Measurements from ENCODE around the gene GARS1.

Gene GARS1

GRCh38 chr7:30647589-30648364, 53.1 kb downstream of the GARS1 start:
- Histone ChIP-seq H3K27me3 (ENCODE audit: low read depth) (no peaks in the 10 kb centered on the region), H3K9me3 (no peaks in the 10 kb centered on the region), H3K36me3 (replicated peaks) (peaks cover 22% of the 10 kb centered on the region), H3K4me1 (no peaks in the 10 kb centered on the region), H3K4me3 (no peak overlapping the region)
- in situ Hi-C loops (cut with MboI; ENCODE audit: low sequenced_read_pairs), result no loop called here
- DNase-seq (ENCODE audit: low spot score in 2 of 2), result no peak

GRCh38 chr7:30648744-30649540, 54.3 kb downstream of the GARS1 start:
- DNase-seq (ENCODE audit: low spot score in 2 of 2), result no peak
- Histone ChIP-seq H3K4me3 (no peak overlapping the region), H3K36me3 (replicated peaks) (peaks cover 10% of the 10 kb centered on the region), H3K4me1 (no peaks in the 10 kb centered on the region), H3K27me3 (ENCODE audit: low read depth) (no peaks in the 10 kb centered on the region), H3K9me3 (no peaks in the 10 kb centered on the region)
- in situ Hi-C loops (cut with MboI; ENCODE audit: low sequenced_read_pairs), result no loop called here

- H3K9me3 ChIP-seq, result no peaks in the 10 kb centered on the region
- no peak overlapping the region for H3K4me3 ChIP-seq
- H3K27me3 ChIP-seq (ENCODE audit: low read depth), result no peaks in the 10 kb centered on the region
- H3K4me1 ChIP-seq, result no peaks in the 10 kb centered on the region
- peaks cover 7% of the 10 kb centered on the region for H3K36me3 ChIP-seq (replicated peaks)
- in situ Hi-C loops (cut with MboI; ENCODE audit: low sequenced_read_pairs), result no loop called here
- no peak for DNase-seq (ENCODE audit: low spot score in 2 of 2)
Observed at GRCh38 chr7:30649717-30650420, 55.2 kb downstream of the GARS1 start.

GRCh38 chr7:30650421-30650808, 55.7 kb downstream of the GARS1 start:
- Histone ChIP-seq H3K4me1 (no peaks in the 10 kb centered on the region), H3K4me3 (no peak overlapping the region), H3K27me3 (ENCODE audit: low read depth) (no peaks in the 10 kb centered on the region), H3K36me3 (replicated peaks) (peaks cover 1% of the 10 kb centered on the region), H3K9me3 (no peaks in the 10 kb centered on the region)
- in situ Hi-C loops (cut with MboI; ENCODE audit: low sequenced_read_pairs), result no loop called here
- no peak for DNase-seq (ENCODE audit: low spot score in 2 of 2)

- H3K4me3 ChIP-seq, result no peak overlapping the region
- H3K9me3 ChIP-seq, result no peaks in the 10 kb centered on the region
- H3K36me3 ChIP-seq (replicated peaks), result no peaks in the 10 kb centered on the region
- H3K27me3 ChIP-seq (ENCODE audit: low read depth), result no peaks in the 10 kb centered on the region
- in situ Hi-C loops (cut with MboI; ENCODE audit: low sequenced_read_pairs), result no loop called here
- no peaks in the 10 kb centered on the region for H3K4me1 ChIP-seq
- DNase-seq (ENCODE audit: low spot score in 2 of 2), result no peak
Observed at GRCh38 chr7:30652132-30652531, 57.5 kb downstream of the GARS1 start.

GRCh38 chr7:30652698-30653641, 58.3 kb downstream of the GARS1 start:
- in situ Hi-C loops (cut with MboI; ENCODE audit: low sequenced_read_pairs), result no loop called here
- DNase-seq (ENCODE audit: low spot score in 2 of 2), result no peak
- Histone ChIP-seq H3K4me1 (no peaks in the 10 kb centered on the region), H3K27me3 (ENCODE audit: low read depth) (no peaks in the 10 kb centered on the region), H3K4me3 (no peak overlapping the region), H3K36me3 (replicated peaks) (no peaks in the 10 kb centered on the region), H3K9me3 (no peaks in the 10 kb centered on the region)

- Histone ChIP-seq H3K36me3 (replicated peaks) (no peaks in the 10 kb centered on the region), H3K4me1 (no peaks in the 10 kb centered on the region), H3K4me3 (no peak overlapping the region), H3K9me3 (no peaks in the 10 kb centered on the region), H3K27me3 (ENCODE audit: low read depth) (no peaks in the 10 kb centered on the region)
- no peak for DNase-seq (ENCODE audit: low spot score in 2 of 2)
- in situ Hi-C loops (cut with MboI; ENCODE audit: low sequenced_read_pairs), result no loop called here
Observed at GRCh38 chr7:30654296-30655090, 59.8 kb downstream of the GARS1 start.

- in situ Hi-C loops (cut with MboI; ENCODE audit: low sequenced_read_pairs), result no loop called here
- H3K27me3 ChIP-seq (ENCODE audit: low read depth), result no peaks in the 10 kb centered on the region
- no peak for DNase-seq (ENCODE audit: low spot score in 2 of 2)
- H3K4me3 ChIP-seq, result no peak overlapping the region
- no peaks in the 10 kb centered on the region for H3K4me1 ChIP-seq
- H3K9me3 ChIP-seq, result no peaks in the 10 kb centered on the region
- no peaks in the 10 kb centered on the region for H3K36me3 ChIP-seq (replicated peaks)
Observed at GRCh38 chr7:30655096-30655970, 60.7 kb downstream of the GARS1 start.

GRCh38 chr7:30656006-30656957, 61.6 kb downstream of the GARS1 start:
- no peaks in the 10 kb centered on the region for H3K36me3 ChIP-seq (replicated peaks)
- no peaks in the 10 kb centered on the region for H3K4me1 ChIP-seq
- H3K9me3 ChIP-seq, result no peaks in the 10 kb centered on the region
- no peak overlapping the region for H3K4me3 ChIP-seq
- H3K27me3 ChIP-seq (ENCODE audit: low read depth), result no peaks in the 10 kb centered on the region
- no peak for DNase-seq (ENCODE audit: low spot score in 2 of 2)
- in situ Hi-C loops (cut with MboI; ENCODE audit: low sequenced_read_pairs), result no loop called here

- H3K27me3 ChIP-seq (ENCODE audit: low read depth), result no peaks in the 10 kb centered on the region
- DNase-seq (ENCODE audit: low spot score in 2 of 2), result no peak
- no peak overlapping the region for H3K4me3 ChIP-seq
- no peaks in the 10 kb centered on the region for H3K36me3 ChIP-seq (replicated peaks)
- H3K9me3 ChIP-seq, result no peaks in the 10 kb centered on the region
- H3K4me1 ChIP-seq, result no peaks in the 10 kb centered on the region
- in situ Hi-C loops (cut with MboI; ENCODE audit: low sequenced_read_pairs), result no loop called here
Observed at GRCh38 chr7:30657131-30657530, 62.5 kb downstream of the GARS1 start.

- H3K4me1 ChIP-seq, result no peaks in the 10 kb centered on the region
- no peaks in the 10 kb centered on the region for H3K36me3 ChIP-seq (replicated peaks)
- H3K27me3 ChIP-seq (ENCODE audit: low read depth), result no peaks in the 10 kb centered on the region
- DNase-seq (ENCODE audit: low spot score in 2 of 2), result no peak
- no peaks in the 10 kb centered on the region for H3K9me3 ChIP-seq
- no peak overlapping the region for H3K4me3 ChIP-seq
- in situ Hi-C loops (cut with MboI; ENCODE audit: low sequenced_read_pairs), result no loop called here
Observed at GRCh38 chr7:30658479-30659074, 63.9 kb downstream of the GARS1 start.
